ENCODE measurements around the gene QSER1. TPM values are rescaled to one million over a fixed set of nuclear protein-coding genes. Genes with fewer than 3 reads are reported as not detected.

Gene QSER1
- total RNA-seq = 10 to 100 TPM; 17.4 to 59.9 TPM
- polyA plus RNA-seq = 1 to 10 TPM; 3.5 to 3.8 TPM
- long read RNA-seq, donor 1, partial matches to known transcripts = 22 of 23 reads
- long read RNA-seq, donor 1, other reads (novel, unspliced or antisense) = 0 of 23 reads
- long read RNA-seq, donor 2, partial matches to known transcripts = 5 of 5 reads
- long read RNA-seq, donor 2, other reads (novel, unspliced or antisense) = 0 of 5 reads
- long read RNA-seq, donor 3, partial matches to known transcripts = 6 of 7 reads
- long read RNA-seq, donor 3, other reads (novel, unspliced or antisense) = 0 of 7 reads
- long read RNA-seq, donor 4, partial matches to known transcripts = 0 of 2 reads
- long read RNA-seq, donor 4, other reads (novel, unspliced or antisense) = 0 of 2 reads
- long read RNA-seq, donor 5, partial matches to known transcripts = 26 of 29 reads
- long read RNA-seq, donor 5, other reads (novel, unspliced or antisense) = 0 of 29 reads

DNA sequence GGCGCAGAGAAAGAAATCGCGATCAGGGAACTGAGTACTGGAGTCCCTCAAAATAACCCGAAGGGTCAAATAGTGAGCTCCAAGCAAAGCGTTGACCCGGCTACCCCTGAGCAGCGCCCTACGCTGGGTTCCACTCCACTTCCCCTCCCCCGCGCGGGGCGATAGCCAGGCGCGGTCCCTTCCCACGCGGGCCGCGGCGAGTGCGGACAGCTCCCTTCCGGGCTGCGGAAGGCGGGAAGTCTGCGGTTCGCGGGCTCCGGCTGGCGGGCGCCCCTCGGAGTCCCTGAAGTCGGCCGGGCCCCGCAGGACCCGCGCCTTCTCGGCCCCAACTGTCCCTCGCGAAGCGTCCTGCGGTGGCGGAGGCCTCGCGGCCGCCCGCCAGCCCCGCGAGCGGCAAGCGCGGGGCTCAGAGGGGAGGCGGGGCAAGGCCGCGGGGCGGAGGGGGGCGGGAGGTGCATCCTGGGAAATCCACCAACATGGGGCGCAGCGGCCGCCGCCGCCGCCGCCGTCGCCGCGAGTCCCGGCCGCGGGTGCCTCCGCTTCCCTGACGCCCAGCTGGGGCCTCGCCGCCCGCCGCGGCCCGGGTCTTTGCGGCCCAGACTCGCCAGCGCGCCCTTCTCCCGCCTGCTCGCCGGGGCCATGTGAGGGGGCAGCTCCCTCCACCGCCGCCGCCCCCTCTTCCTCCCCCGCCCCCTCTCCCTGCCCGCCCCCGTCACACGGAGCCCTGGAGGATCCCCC, at the start of gene QSER1:
Gene QSER1, plus strand, starts transcription at position 457 of the 738 bp plus-strand sequence. CDS start 315 bp downstream, outside the sequence.
- H3K9ac ChIP-seq (ENCODE audit: insufficient read depth in 1 of 2, low read length in 2 of 2) = peak within 1 kb of the TSS; percentile 89 to 94
- peaks cover 0 to 28% (median 0%) of the 10 kb centered on the region in 5 donors for H3K4me1 ChIP-seq (ENCODE audit: control insufficient read depth in 5 of 5, insufficient read depth in 5 of 5, low read length in 5 of 5)
- H3K9me3 ChIP-seq (ENCODE audit: control insufficient read depth in 4 of 4, insufficient read depth in 3 of 4, low read length in 3 of 4) = no peaks in the 10 kb centered on the region
- no peaks in the 10 kb centered on the region for H3K27me3 ChIP-seq (ENCODE audit: control insufficient read depth in 3 of 3, insufficient read depth in 3 of 3, low read length in 2 of 3)
- H3K27ac ChIP-seq (ENCODE audit: low read depth in 1 of 2, low read length in 1 of 2) = peak within 1 kb of the TSS; percentile 95 to 97
- TF ChIP-seq, protein P1, sequence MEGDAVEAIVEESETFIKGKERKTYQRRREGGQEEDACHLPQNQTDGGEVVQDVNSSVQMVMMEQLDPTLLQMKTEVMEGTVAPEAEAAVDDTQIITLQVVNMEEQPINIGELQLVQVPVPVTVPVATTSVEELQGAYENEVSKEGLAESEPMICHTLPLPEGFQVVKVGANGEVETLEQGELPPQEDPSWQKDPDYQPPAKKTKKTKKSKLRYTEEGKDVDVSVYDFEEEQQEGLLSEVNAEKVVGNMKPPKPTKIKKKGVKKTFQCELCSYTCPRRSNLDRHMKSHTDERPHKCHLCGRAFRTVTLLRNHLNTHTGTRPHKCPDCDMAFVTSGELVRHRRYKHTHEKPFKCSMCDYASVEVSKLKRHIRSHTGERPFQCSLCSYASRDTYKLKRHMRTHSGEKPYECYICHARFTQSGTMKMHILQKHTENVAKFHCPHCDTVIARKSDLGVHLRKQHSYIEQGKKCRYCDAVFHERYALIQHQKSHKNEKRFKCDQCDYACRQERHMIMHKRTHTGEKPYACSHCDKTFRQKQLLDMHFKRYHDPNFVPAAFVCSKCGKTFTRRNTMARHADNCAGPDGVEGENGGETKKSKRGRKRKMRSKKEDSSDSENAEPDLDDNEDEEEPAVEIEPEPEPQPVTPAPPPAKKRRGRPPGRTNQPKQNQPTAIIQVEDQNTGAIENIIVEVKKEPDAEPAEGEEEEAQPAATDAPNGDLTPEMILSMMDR (IDR thresholded peaks at IDR 0.05; ENCODE audit: control extremely low read depth, extremely low read depth) = no peak
- no peaks in the 10 kb centered on the region for H3K36me3 ChIP-seq (ENCODE audit: control insufficient read depth in 4 of 4, insufficient read depth in 4 of 4, low read length in 4 of 4)
- peak; percentile 88 to 89 (median 88) for DNase-seq
- WGBS, 2 donors = 0 to 1% methylated on average over 43 to 90 of the region's 91 CpGs
- peak; percentile 76 for ATAC-seq (ENCODE audit: insufficient read depth, low FRiP score)
- H3K4me3 ChIP-seq = peak within 1 kb of the TSS; percentile 97

DNA sequence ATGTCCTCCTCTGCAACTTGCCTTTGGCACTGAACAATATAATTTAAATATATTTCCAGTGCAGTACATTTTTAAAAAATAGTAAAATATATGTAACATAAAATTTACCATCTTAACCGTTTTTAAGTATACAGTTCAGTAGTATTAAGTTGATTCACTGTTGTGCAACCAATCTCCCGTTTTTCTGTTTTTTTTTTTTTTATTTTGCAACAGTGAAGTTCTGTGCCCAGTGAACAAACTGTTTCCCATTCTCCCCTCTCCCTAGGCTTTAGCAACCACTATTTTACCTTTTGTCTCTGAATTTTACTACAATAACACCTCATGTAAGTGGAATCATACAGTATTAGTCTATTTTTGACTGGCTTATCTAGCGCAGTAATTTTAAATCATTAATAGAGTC, 49.1 kb upstream of the QSER1 start:
- no peak overlapping the region for H3K4me3 ChIP-seq
- no peaks in the 10 kb centered on the region for H3K27me3 ChIP-seq (ENCODE audit: control insufficient read depth in 3 of 3, insufficient read depth in 3 of 3, low read length in 2 of 3)
- no peaks in the 10 kb centered on the region for H3K4me1 ChIP-seq (ENCODE audit: control insufficient read depth in 5 of 5, insufficient read depth in 5 of 5, low read length in 5 of 5)
- 42 to 67% methylated on average over 3 of the region's 3 CpGs for WGBS, 2 donors
- TF ChIP-seq, protein P1 (IDR thresholded peaks at IDR 0.05; ENCODE audit: control extremely low read depth, extremely low read depth) = no peak
- ATAC-seq (ENCODE audit: insufficient read depth, low FRiP score) (no peak), DNase-seq (no peak)
- peaks cover 0 to 5% (median 0%) of the 10 kb centered on the region in 4 donors for H3K9me3 ChIP-seq (ENCODE audit: control insufficient read depth in 4 of 4, insufficient read depth in 3 of 4, low read length in 3 of 4)
- no peaks in the 10 kb centered on the region for H3K36me3 ChIP-seq (ENCODE audit: control insufficient read depth in 4 of 4, insufficient read depth in 4 of 4, low read length in 4 of 4)
- H3K27ac ChIP-seq (ENCODE audit: low read depth in 1 of 2, low read length in 1 of 2) = no peak overlapping the region
- H3K9ac ChIP-seq (ENCODE audit: insufficient read depth in 1 of 2, low read length in 2 of 2) = no peak overlapping the region

DNA sequence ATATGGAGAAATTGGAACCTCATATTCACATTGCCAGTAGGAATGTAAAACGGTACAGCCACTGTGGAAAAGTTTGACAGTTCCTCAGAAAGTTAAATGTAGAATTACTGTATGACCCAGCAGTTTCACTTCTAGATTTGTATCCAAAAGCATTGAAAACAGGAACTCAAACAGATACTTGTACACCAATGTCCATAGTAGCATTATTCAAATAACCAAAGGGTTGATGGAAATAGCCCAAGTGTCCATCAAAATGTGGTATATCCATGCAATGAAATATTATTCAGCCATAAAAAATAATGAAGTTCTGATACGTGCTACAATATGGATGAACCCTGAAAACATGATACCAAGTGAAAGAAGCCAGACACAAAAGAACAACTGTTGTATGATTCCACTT, 45.1 kb upstream of the QSER1 start:
- Histone ChIP-seq H3K9me3 (ENCODE audit: control insufficient read depth in 4 of 4, insufficient read depth in 3 of 4, low read length in 3 of 4) (peaks cover 0 to 5% (median 0%) of the 10 kb centered on the region in 4 donors), H3K4me3 (no peak overlapping the region), H3K27me3 (ENCODE audit: control insufficient read depth in 3 of 3, insufficient read depth in 3 of 3, low read length in 2 of 3) (no peaks in the 10 kb centered on the region), H3K4me1 (ENCODE audit: control insufficient read depth in 5 of 5, insufficient read depth in 5 of 5, low read length in 5 of 5) (no peaks in the 10 kb centered on the region), H3K27ac (ENCODE audit: low read depth in 1 of 2, low read length in 1 of 2) (no peak overlapping the region), H3K9ac (ENCODE audit: insufficient read depth in 1 of 2, low read length in 2 of 2) (no peak overlapping the region), H3K36me3 (ENCODE audit: control insufficient read depth in 4 of 4, insufficient read depth in 4 of 4, low read length in 4 of 4) (no peaks in the 10 kb centered on the region)
- TF ChIP-seq, protein P1 (IDR thresholded peaks at IDR 0.05; ENCODE audit: control extremely low read depth, extremely low read depth) = no peak
- DNase-seq = no peak
- ATAC-seq (ENCODE audit: insufficient read depth, low FRiP score) = no peak
- WGBS, 2 donors = 73 to 83% methylated on average over 2 of the region's 2 CpGs

Data from lung (tissue), 16 donors.